MM.1S (cell line): ENCODE data around the gene SMG6.

Experiments used
- EZH2 ChIP-seq: fragments of 300-600 bp; sonication (generic); optimal IDR thresholded peaks from 2 replicates; pipeline ENCODE3; 2017; ENCODE audit warnings: low read depth, mild to moderate bottlenecking, antibody characterized with exemption, low read length, mixed read lengths
- EZH2phosphoT487 ChIP-seq: fragments of 300-600 bp; sonication (generic); IDR thresholded peaks from 2 replicates; pipeline ENCODE4 v1.6.1; 2018; ENCODE audit warnings: antibody characterized with exemption, low read length
- TF ChIP-seq, protein P1 (sequence below): fragments of 300-600 bp; sonication (generic); IDR thresholded peaks from 2 replicates; pipeline ENCODE4 v1.5.1; 2016; ENCODE audit warnings: antibody characterized with exemption, low read length, mixed read lengths

DNA sequence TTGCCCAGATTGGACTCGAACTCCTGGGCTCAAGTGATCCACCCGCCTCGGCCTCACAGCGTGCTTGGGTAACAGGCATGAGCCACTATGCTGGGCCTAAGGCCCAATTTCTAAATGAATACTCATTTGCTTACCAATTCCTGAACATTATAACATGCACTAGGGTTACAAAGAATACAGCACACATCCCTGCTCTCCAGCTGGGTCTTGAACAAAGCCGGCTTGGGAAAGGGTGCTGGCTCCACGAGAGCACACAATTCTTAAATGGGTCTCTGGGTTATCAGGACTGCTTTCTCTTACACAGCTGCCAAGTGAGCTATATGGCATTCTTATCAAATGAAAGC, 190.3 kb downstream of the SMG6 start:
- TF ChIP-seq, protein P1, sequence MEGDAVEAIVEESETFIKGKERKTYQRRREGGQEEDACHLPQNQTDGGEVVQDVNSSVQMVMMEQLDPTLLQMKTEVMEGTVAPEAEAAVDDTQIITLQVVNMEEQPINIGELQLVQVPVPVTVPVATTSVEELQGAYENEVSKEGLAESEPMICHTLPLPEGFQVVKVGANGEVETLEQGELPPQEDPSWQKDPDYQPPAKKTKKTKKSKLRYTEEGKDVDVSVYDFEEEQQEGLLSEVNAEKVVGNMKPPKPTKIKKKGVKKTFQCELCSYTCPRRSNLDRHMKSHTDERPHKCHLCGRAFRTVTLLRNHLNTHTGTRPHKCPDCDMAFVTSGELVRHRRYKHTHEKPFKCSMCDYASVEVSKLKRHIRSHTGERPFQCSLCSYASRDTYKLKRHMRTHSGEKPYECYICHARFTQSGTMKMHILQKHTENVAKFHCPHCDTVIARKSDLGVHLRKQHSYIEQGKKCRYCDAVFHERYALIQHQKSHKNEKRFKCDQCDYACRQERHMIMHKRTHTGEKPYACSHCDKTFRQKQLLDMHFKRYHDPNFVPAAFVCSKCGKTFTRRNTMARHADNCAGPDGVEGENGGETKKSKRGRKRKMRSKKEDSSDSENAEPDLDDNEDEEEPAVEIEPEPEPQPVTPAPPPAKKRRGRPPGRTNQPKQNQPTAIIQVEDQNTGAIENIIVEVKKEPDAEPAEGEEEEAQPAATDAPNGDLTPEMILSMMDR, result no peak
- no peak for TF ChIP-seq EZH2phosphoT487
- no peak for TF ChIP-seq EZH2
